Upper lobe of left lung (tissue), 4 donors: Measurements from ENCODE around the gene FAT1.

ENCODE experiments used
- CTCF ChIP-seq, 6 experiments: fragments of 450-650 bp in 4 of 6; fragments of 200-600 bp in 2 of 6; sonication (generic) in 2 of 6; IDR thresholded peaks; one replicate each; pipeline ENCODE4 v1.5.1; 2016 to 2019; ENCODE audit warnings: antibody characterized with exemption in 6 of 6
- EP300 ChIP-seq, 4 donors: sonication (generic); formaldehyde crosslinking; IDR thresholded peaks; one replicate each; pipeline ENCODE4 v1.5.1; 2017; ENCODE audit warnings: antibody characterized with exemption in 4 of 4, control low read depth in 2 of 4
- POLR2A ChIP-seq, 4 donors: fragments of 450-650 bp; IDR thresholded peaks; one replicate each; pipeline ENCODE4 v1.5.1; 2016 to 2017; ENCODE audit warnings: antibody characterized with exemption in 4 of 4, mild to moderate bottlenecking in 2 of 4
- POLR2AphosphoS5 ChIP-seq, 2 donors: sonication (generic); formaldehyde crosslinking; IDR thresholded peaks; one replicate each; pipeline ENCODE4 v1.5.1; 2017; ENCODE audit warnings: antibody characterized with exemption in 2 of 2

- TF ChIP-seq CTCF (IDR thresholded peaks at IDR 0.05), result no peak
- no peak for TF ChIP-seq EP300 (IDR thresholded peaks at IDR 0.05)
- no peak for TF ChIP-seq POLR2A (IDR thresholded peaks at IDR 0.05)
- no peak for TF ChIP-seq POLR2AphosphoS5 (IDR thresholded peaks at IDR 0.05)
Measured at GRCh38 chr4:186739802-186740434, 16.3 kb upstream of the FAT1 start.
